CD14-positive monocyte (primary cell): ENCODE results near the gene SOAT2. TPM values are rescaled to one million over a fixed set of nuclear protein-coding genes. Genes with fewer than 3 reads are reported as not detected.

Experiments
- DNase-seq, 3 donors: peaks; one replicate each; pipeline ENCODE4 v3.0.0-alpha.2; 2011 to 2022
- H2AFZ ChIP-seq: 2 replicates; pipeline ENCODE4 v1.6.0; 2012; ENCODE audit warnings: mild to moderate bottlenecking, low read depth, low read length, inconsistent platforms; ENCODE audit not compliant: insufficient read depth, poor library complexity, severe bottlenecking
- H3K27ac ChIP-seq, 2 donors: 1 replicate in 1 of 2; 2 replicates in 1 of 2; pipeline ENCODE4 v1.5.1; 2012 to 2013; ENCODE audit warnings: low read length in 2 of 2, control low read depth in 1 of 2, inconsistent platforms in 1 of 2, low read depth in 1 of 2, mild to moderate bottlenecking in 1 of 2
- H3K27me3 ChIP-seq, 2 donors: one replicate each; pipeline versions ENCODE4 v1.6.0 to v1.6.1; 2011 to 2013; ENCODE audit warnings: low read length in 2 of 2; ENCODE audit not compliant: control insufficient read depth in 2 of 2, insufficient read depth in 2 of 2
- H3K36me3 ChIP-seq, 2 donors: replicated peaks in 1 of 2; 1 replicate in 1 of 2; 2 replicates in 1 of 2; pipeline versions ENCODE4 v1.5.1 to v1.6.1; 2012 to 2013; ENCODE audit warnings: low read length in 2 of 2, control low read depth in 1 of 2, inconsistent platforms in 1 of 2, mild to moderate bottlenecking in 1 of 2; ENCODE audit not compliant: insufficient read depth in 2 of 2, control insufficient read depth in 1 of 2
- H3K4me1 ChIP-seq, 2 donors: 1 replicate in 1 of 2; 2 replicates in 1 of 2; pipeline versions ENCODE4 v1.5.1 to v1.6.1; 2012 to 2013; ENCODE audit warnings: low read length in 2 of 2, control low read depth in 1 of 2, inconsistent platforms in 1 of 2, mild to moderate bottlenecking in 1 of 2, moderate library complexity in 1 of 2; ENCODE audit not compliant: insufficient read depth in 2 of 2, control insufficient read depth in 1 of 2
- H3K4me2 ChIP-seq: replicated peaks from 2 replicates; pipeline ENCODE3; 2012; ENCODE audit warnings: low read length, moderate library complexity, mild to moderate bottlenecking; ENCODE audit not compliant: poor library complexity, severe bottlenecking; ENCODE audit errors: extremely low read depth
- H3K4me3 ChIP-seq, 3 experiments: fragments of 200-600 bp in 1 of 3; sonication (generic) in 1 of 3; replicated peaks in 1 of 3; 1 replicate in 2 of 3; 2 replicates in 1 of 3; pipeline ENCODE4 v1.5.1; 2011 to 2013; ENCODE audit warnings: low read length in 3 of 3, mild to moderate bottlenecking in 3 of 3, control low read depth in 2 of 3, low read depth in 2 of 3, inconsistent platforms in 1 of 3, moderate library complexity in 1 of 3
- H3K79me2 ChIP-seq: 2 replicates; pipeline ENCODE4 v1.6.0; 2012; ENCODE audit warnings: mild to moderate bottlenecking, control low read depth, inconsistent platforms, low read length, moderate library complexity; ENCODE audit not compliant: insufficient read depth
- H3K9ac ChIP-seq: 2 replicates; pipeline ENCODE4 v1.6.0; 2017; ENCODE audit warnings: low read length, mild to moderate bottlenecking; ENCODE audit not compliant: insufficient read depth, poor library complexity, severe bottlenecking
- H3K9me3 ChIP-seq, 2 donors: replicated peaks in 1 of 2; 1 replicate in 1 of 2; 2 replicates in 1 of 2; pipeline versions ENCODE4 v1.5.1 to v1.6.1; 2012 to 2013; ENCODE audit warnings: low read length in 2 of 2, control low read depth in 1 of 2; ENCODE audit not compliant: control insufficient read depth in 1 of 2, insufficient read depth in 1 of 2
- H4K20me1 ChIP-seq: 2 replicates; pipeline ENCODE4 v1.6.0; 2012; ENCODE audit warnings: mild to moderate bottlenecking, low read length, control low read depth, moderate library complexity; ENCODE audit not compliant: insufficient read depth
- H3K27ac Mint-ChIP-seq, 7 donors: one replicate each; pipeline ENCODE4 v1.8.0; 2020; ENCODE audit warnings: mild to moderate bottlenecking in 7 of 7, mixed read lengths in 7 of 7, moderate library complexity in 6 of 7, inconsistent platforms in 2 of 7
- H3K27me3 Mint-ChIP-seq, 3 donors: one replicate each; pipeline ENCODE4 v1.8.0; 2021 to 2022; ENCODE audit warnings: low read depth in 3 of 3, mild to moderate bottlenecking in 3 of 3, mixed read lengths in 3 of 3, moderate library complexity in 3 of 3, inconsistent platforms in 1 of 3
- H3K36me3 Mint-ChIP-seq, 2 donors: one replicate each; pipeline ENCODE4 v1.8.0; 2020; ENCODE audit warnings: mixed read lengths in 2 of 2, inconsistent platforms in 1 of 2, mild to moderate bottlenecking in 1 of 2
- H3K4me1 Mint-ChIP-seq: one replicate; pipeline ENCODE4 v1.8.0; 2020; ENCODE audit warnings: mild to moderate bottlenecking, mixed read lengths
- H3K4me3 Mint-ChIP-seq, 2 donors: one replicate each; pipeline ENCODE4 v1.8.0; 2020; ENCODE audit warnings: mild to moderate bottlenecking in 2 of 2, mixed read lengths in 2 of 2, moderate library complexity in 1 of 2
- H3K9me3 Mint-ChIP-seq, 7 donors: one replicate each; pipeline ENCODE4 v1.8.0; 2020 to 2022; ENCODE audit warnings: mixed read lengths in 7 of 7, mild to moderate bottlenecking in 6 of 7, moderate library complexity in 6 of 7, inconsistent platforms in 2 of 7
- WGBS: methylation state at CpG from one replicate; pipeline ENCODE4 v1.1.5; 2013; ENCODE audit warnings: missing lambda C conversion rate; ENCODE audit not compliant: insufficient coverage; 5-methylcytosine and 5-hydroxymethylcytosine counted together
- intact Hi-C, 2 donors: fragments of 100-400 bp; cut with micrococcal nuclease; formaldehyde crosslinking; loops; one replicate each; pipeline versions ENCODE4 v1.15.0 to v1.15.1; 2023
- polyA plus RNA-seq, 3 donors: library from polyadenylated mRNA; depleted of rRNA in 1 of 3; unstranded in 2 of 3; stranded (reverse) in 1 of 3; fragments of 300-500 nt in 2 of 3; fragments of >200 nt in 1 of 3; fragmentation: Illumina TruSeq in 2 of 3; gene quantifications; 1 replicate in 2 of 3; 2 replicates in 1 of 3; pipeline ENCODE4 v1.2.3, GENCODE V29; 2012 to 2021
- TF ChIP-seq, protein P1 (sequence below): fragments of 200-600 bp; IDR thresholded peaks from one replicate; pipeline ENCODE4 v1.8.0; 2022; ENCODE audit warnings: antibody characterized with exemption, mild to moderate bottlenecking

SOAT2 gene
- polyA plus RNA-seq, 3 donors, result not detected

DNA sequence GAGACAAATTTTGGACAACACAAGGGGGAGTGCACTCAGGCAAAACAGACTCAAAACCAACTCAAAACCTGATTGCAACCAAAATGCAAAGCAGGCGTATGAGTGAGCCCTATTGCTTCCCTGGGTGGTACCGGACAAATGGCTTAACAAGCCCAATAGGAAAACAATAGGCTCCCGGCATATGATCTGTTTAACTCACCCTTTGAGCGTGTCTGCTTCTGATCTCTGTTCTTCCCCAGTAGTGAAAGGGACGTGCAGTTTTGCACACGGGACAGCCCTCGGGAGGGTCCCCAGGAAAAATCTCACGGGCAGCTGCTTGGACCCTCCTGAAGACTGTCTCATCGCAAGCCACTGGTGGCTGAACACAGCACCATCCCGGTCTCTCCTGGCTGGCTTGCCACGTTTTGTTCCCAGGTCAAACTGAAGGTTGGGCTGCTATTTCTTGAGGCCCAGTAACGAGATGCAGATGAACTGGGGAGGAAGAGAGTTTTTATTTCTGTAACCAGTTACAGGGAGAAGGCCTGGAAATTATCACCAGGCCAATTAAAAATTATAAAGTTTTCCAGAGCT, 9.9 kb downstream of the SOAT2 start:
- no peaks in the 10 kb centered on the region for H3K9me3 ChIP-seq
- peaks cover 7 to 8% of the 10 kb centered on the region in 2 donors for H3K4me1 ChIP-seq
- no peaks in the 10 kb centered on the region for H4K20me1 ChIP-seq
- Mint-ChIP-seq H3K36me3 (no peaks in the 10 kb centered on the region), H3K27ac (no peak overlapping the region), H3K4me1 (peaks cover 16% of the 10 kb centered on the region), H3K27me3 (no peaks in the 10 kb centered on the region), H3K9me3 (peaks cover 0 to 2% (median 0%) of the 10 kb centered on the region in 7 donors), H3K4me3 (no peak overlapping the region)
- H3K27ac ChIP-seq, result no peak overlapping the region
- TF ChIP-seq, protein P1, sequence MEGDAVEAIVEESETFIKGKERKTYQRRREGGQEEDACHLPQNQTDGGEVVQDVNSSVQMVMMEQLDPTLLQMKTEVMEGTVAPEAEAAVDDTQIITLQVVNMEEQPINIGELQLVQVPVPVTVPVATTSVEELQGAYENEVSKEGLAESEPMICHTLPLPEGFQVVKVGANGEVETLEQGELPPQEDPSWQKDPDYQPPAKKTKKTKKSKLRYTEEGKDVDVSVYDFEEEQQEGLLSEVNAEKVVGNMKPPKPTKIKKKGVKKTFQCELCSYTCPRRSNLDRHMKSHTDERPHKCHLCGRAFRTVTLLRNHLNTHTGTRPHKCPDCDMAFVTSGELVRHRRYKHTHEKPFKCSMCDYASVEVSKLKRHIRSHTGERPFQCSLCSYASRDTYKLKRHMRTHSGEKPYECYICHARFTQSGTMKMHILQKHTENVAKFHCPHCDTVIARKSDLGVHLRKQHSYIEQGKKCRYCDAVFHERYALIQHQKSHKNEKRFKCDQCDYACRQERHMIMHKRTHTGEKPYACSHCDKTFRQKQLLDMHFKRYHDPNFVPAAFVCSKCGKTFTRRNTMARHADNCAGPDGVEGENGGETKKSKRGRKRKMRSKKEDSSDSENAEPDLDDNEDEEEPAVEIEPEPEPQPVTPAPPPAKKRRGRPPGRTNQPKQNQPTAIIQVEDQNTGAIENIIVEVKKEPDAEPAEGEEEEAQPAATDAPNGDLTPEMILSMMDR, result no peak
- no peak overlapping the region for H3K4me3 ChIP-seq
- 100% methylated on average over 10 of the region's 12 CpGs for WGBS
- intact Hi-C loops, result no loop called here
- no peak overlapping the region for H3K9ac ChIP-seq
- no peak for DNase-seq
- no peak overlapping the region for H2AFZ ChIP-seq
- H3K36me3 ChIP-seq, result no peaks in the 10 kb centered on the region
- no peaks in the 10 kb centered on the region for H3K27me3 ChIP-seq
- no peaks in the 10 kb centered on the region for H3K79me2 ChIP-seq
- H3K4me2 ChIP-seq, result no peak overlapping the region

DNA sequence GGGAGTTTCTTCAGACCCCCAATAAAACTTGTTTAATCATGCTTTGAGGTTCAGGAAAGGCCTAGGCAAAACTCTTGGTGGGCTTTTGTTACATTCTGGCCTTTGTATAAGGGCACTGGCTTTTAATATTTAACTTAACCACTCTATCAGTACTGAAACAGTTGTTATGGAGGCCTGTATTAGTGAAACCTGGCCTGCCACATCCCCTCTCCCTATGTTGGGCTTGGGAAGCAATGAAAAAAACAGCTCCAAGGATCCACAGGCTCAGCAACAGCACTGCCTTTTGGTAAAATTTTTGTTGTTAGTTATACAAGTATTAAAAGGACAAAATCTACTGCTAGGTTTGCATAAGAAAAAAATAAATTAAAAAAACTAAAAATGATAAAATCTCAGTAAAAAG, 10.7 kb downstream of the SOAT2 start:
- no peak overlapping the region for H3K9ac ChIP-seq
- H3K4me1 ChIP-seq, result peaks cover 7 to 8% of the 10 kb centered on the region in 2 donors
- no peaks in the 10 kb centered on the region for H3K36me3 ChIP-seq
- no peak overlapping the region for H3K4me2 ChIP-seq
- H3K4me3 ChIP-seq, result no peak overlapping the region
- H4K20me1 ChIP-seq, result no peaks in the 10 kb centered on the region
- H3K27me3 ChIP-seq, result no peaks in the 10 kb centered on the region
- Mint-ChIP-seq H3K27ac (no peak overlapping the region), H3K27me3 (no peaks in the 10 kb centered on the region), H3K4me3 (no peak overlapping the region), H3K4me1 (peaks cover 16% of the 10 kb centered on the region), H3K36me3 (no peaks in the 10 kb centered on the region), H3K9me3 (peaks cover 0 to 2% (median 0%) of the 10 kb centered on the region in 7 donors)
- intact Hi-C loops, result no loop called here
- no peaks in the 10 kb centered on the region for H3K9me3 ChIP-seq
- no peak overlapping the region for H3K27ac ChIP-seq
- no peak for DNase-seq
- H2AFZ ChIP-seq, result no peak overlapping the region
- TF ChIP-seq, protein P1, result no peak
- H3K79me2 ChIP-seq, result no peaks in the 10 kb centered on the region
